Parathyroid adenoma (tissue), 2 donors: Measurements from ENCODE around the gene ATAD2B.

ENCODE experiments used
- H2AFZ ChIP-seq: fragments of 300-600 bp; sonication (generic); one replicate; pipeline ENCODE4 v1.7.0; 2017; ENCODE audit warnings: antibody characterized with exemption, mild to moderate bottlenecking
- H3K27ac ChIP-seq: fragments of 300-600 bp; sonication (generic); one replicate; pipeline ENCODE4 v1.7.0; 2017
- H3K27me3 ChIP-seq: fragments of 300-600 bp; sonication (generic); one replicate; pipeline ENCODE4 v1.7.0; 2017; ENCODE audit warnings: low read length; ENCODE audit not compliant: control insufficient read depth, insufficient read depth
- H3K36me3 ChIP-seq: fragments of 300-600 bp; sonication (generic); one replicate; pipeline ENCODE4 v1.7.0; 2017; ENCODE audit warnings: low read length; ENCODE audit not compliant: control insufficient read depth, insufficient read depth
- H3K4me1 ChIP-seq: fragments of 300-600 bp; sonication (generic); one replicate; pipeline ENCODE4 v1.7.0; 2017; ENCODE audit warnings: control low read depth
- H3K4me2 ChIP-seq: fragments of 300-600 bp; sonication (generic); one replicate; pipeline ENCODE4 v1.7.0; 2017; ENCODE audit warnings: low read length
- H3K4me3 ChIP-seq: fragments of 300-600 bp; sonication (generic); one replicate; pipeline ENCODE4 v1.7.0; 2017; ENCODE audit warnings: low read depth, low read length
- H3K79me2 ChIP-seq: fragments of 300-600 bp; sonication (generic); one replicate; pipeline ENCODE4 v1.7.0; 2017; ENCODE audit warnings: control low read depth
- H3K9ac ChIP-seq: fragments of 300-600 bp; sonication (generic); one replicate; pipeline ENCODE4 v1.7.0; 2017; ENCODE audit warnings: mild to moderate bottlenecking
- H3K9me3 ChIP-seq: fragments of 300-600 bp; sonication (generic); one replicate; pipeline ENCODE4 v1.7.0; 2017; ENCODE audit warnings: low read length; ENCODE audit not compliant: control insufficient read depth
- CTCF ChIP-seq: fragments of 300-600 bp; sonication (generic); IDR thresholded peaks from one replicate; pipeline ENCODE4 v1.7.0; 2017; ENCODE audit warnings: antibody characterized with exemption, mild to moderate bottlenecking
- donor health status: primary hyperparathyroidism.

Gene ATAD2B

GRCh38 chr2:23720705-23721453 lies 206.0 kb downstream of the ATAD2B start:
- Histone ChIP-seq H3K27ac (no peak overlapping the region), H2AFZ (no peak overlapping the region), H3K4me2 (no peak overlapping the region), H3K9ac (no peak overlapping the region), H3K9me3 (no peaks in the 10 kb centered on the region), H3K4me1 (peaks cover 4% of the 10 kb centered on the region), H3K4me3 (no peak overlapping the region), H3K79me2 (peaks cover 6% of the 10 kb centered on the region), H3K27me3 (no peaks in the 10 kb centered on the region), H3K36me3 (no peaks in the 10 kb centered on the region)
- no peak for TF ChIP-seq CTCF

- Histone ChIP-seq H3K4me2 (no peak overlapping the region), H3K79me2 (peaks cover 6% of the 10 kb centered on the region)
- no peak for TF ChIP-seq CTCF
Measured at GRCh38 chr2:23719716-23720115, 207.2 kb downstream of the ATAD2B start.

GRCh38 chr2:23718931-23719700 lies 207.8 kb downstream of the ATAD2B start:
- H3K27ac ChIP-seq = no peak overlapping the region
- H3K4me1 ChIP-seq = peaks cover 4% of the 10 kb centered on the region
- H3K79me2 ChIP-seq = peaks cover 6% of the 10 kb centered on the region
- H3K4me3 ChIP-seq = no peak overlapping the region
- H3K36me3 ChIP-seq = no peaks in the 10 kb centered on the region
- no peak overlapping the region for H3K9ac ChIP-seq
- no peaks in the 10 kb centered on the region for H3K9me3 ChIP-seq
- H3K27me3 ChIP-seq = no peaks in the 10 kb centered on the region
- H2AFZ ChIP-seq = no peak overlapping the region
- no peak overlapping the region for H3K4me2 ChIP-seq
- TF ChIP-seq CTCF = no peak

More at GRCh38 chr2:23719716-23720115, 207.2 kb downstream of the ATAD2B start:
- no peak overlapping the region for H3K9ac ChIP-seq
- H2AFZ ChIP-seq = no peak overlapping the region
- H3K27ac ChIP-seq = no peak overlapping the region
- no peak overlapping the region for H3K4me3 ChIP-seq
- no peaks in the 10 kb centered on the region for H3K27me3 ChIP-seq
- H3K36me3 ChIP-seq = no peaks in the 10 kb centered on the region
- H3K9me3 ChIP-seq = no peaks in the 10 kb centered on the region
- H3K4me1 ChIP-seq = peaks cover 4% of the 10 kb centered on the region

- no peaks in the 10 kb centered on the region for H3K36me3 ChIP-seq
- no peak for TF ChIP-seq CTCF
- H3K27me3 ChIP-seq = no peaks in the 10 kb centered on the region
- no peaks in the 10 kb centered on the region for H3K9me3 ChIP-seq
- H3K4me3 ChIP-seq = no peak overlapping the region
- no peak overlapping the region for H3K4me2 ChIP-seq
- H3K4me1 ChIP-seq = no peaks in the 10 kb centered on the region
- no peak overlapping the region for H3K27ac ChIP-seq
- H3K79me2 ChIP-seq = no peaks in the 10 kb centered on the region
- H2AFZ ChIP-seq = no peak overlapping the region
- no peak overlapping the region for H3K9ac ChIP-seq
Measured at GRCh38 chr2:23713351-23713750, 213.6 kb downstream of the ATAD2B start.
